Panc1 (cell line): ENCODE results near the gene LGALS4. TPM values are rescaled to one million over a fixed set of nuclear protein-coding genes. Genes with fewer than 3 reads are reported as not detected.

Experiments
- ATAC-seq: fragments of 200-7000 bp; cut with Tn5 transposase; 2 replicates; pipeline ENCODE4 v1.9.1; 2020; ENCODE audit warnings: mild to moderate bottlenecking, moderate library complexity
- BruUV-seq: library from RNA; stranded (reverse); fragments of 400-500 nt; replicated peaks from 2 replicates; lab custom pipeline; 2021; lab: Mats Ljungman, UMichigan
- CTCF ChIA-PET: fragments of 300-600 bp; sonication (Branson Sonifier 250); formaldehyde crosslinking; loops from one replicate; lab custom pipeline; 2022; ENCODE audit warnings: antibody characterized with exemption; lab: Charles Lee
- POLR2A ChIA-PET: fragments of 300-600 bp; sonication (Branson Sonifier 250); formaldehyde crosslinking; loops from one replicate; lab custom pipeline; 2022; ENCODE audit warnings: antibody characterized with exemption; lab: Charles Lee
- DNase-seq: peaks from one replicate; pipeline ENCODE4 v3.0.0-alpha.2; 2010; ENCODE audit warnings: low read depth, low spot score
- H3K27ac ChIP-seq: 2 replicates; pipeline ENCODE4 v1.5.1; 2011; ENCODE audit warnings: mild to moderate bottlenecking, low read length, inconsistent platforms
- H3K27me3 ChIP-seq: fragments of 200-500 bp; sonication (Bioruptor generic); 2 replicates; pipeline ENCODE4 v1.6.0; 2014; ENCODE audit warnings: low read length, inconsistent platforms; ENCODE audit not compliant: control insufficient read depth, insufficient read depth
- H3K36me3 ChIP-seq: fragments of 200-500 bp; sonication (Bioruptor generic); 2 replicates; pipeline ENCODE4 v1.5.1; 2014; ENCODE audit warnings: inconsistent platforms, mild to moderate bottlenecking, low read length, moderate library complexity; ENCODE audit not compliant: control insufficient read depth, insufficient read depth
- H3K4me1 ChIP-seq: 2 replicates; pipeline ENCODE4 v1.5.1; 2011; ENCODE audit warnings: inconsistent platforms, mild to moderate bottlenecking, low read length, moderate library complexity; ENCODE audit not compliant: control insufficient read depth, insufficient read depth
- H3K4me3 ChIP-seq, 2 experiments: 2 replicates each; pipeline ENCODE4 v1.5.1; 2011 to 2012; ENCODE audit warnings: low read depth in 2 of 2, low read length in 2 of 2, mild to moderate bottlenecking in 2 of 2, inconsistent platforms in 1 of 2, moderate library complexity in 1 of 2
- H3K9me3 ChIP-seq: fragments of 200-500 bp; sonication (Bioruptor generic); 2 replicates; pipeline ENCODE4 v1.5.1; 2014; ENCODE audit warnings: low read depth, mild to moderate bottlenecking, inconsistent platforms, low read length, moderate library complexity; ENCODE audit not compliant: control insufficient read depth, insufficient read depth
- CTCF ChIP-seq: fragments of 450-650 bp; IDR thresholded peaks from 2 replicates; pipeline ENCODE4 v1.5.1; 2017; ENCODE audit warnings: mild to moderate bottlenecking
- POLR2AphosphoS5 ChIP-seq: IDR thresholded peaks from 2 replicates; pipeline ENCODE4 v1.6.1; 2012; ENCODE audit warnings: mild to moderate bottlenecking, low read depth, low read length, moderate library complexity
- REST ChIP-seq, 2 experiments: IDR thresholded peaks; 2 replicates each; pipeline ENCODE4 v1.6.1; 2011 to 2012; ENCODE audit warnings: low read depth in 2 of 2, control low read depth in 1 of 2, low read length in 1 of 2, mild to moderate bottlenecking in 1 of 2, moderate library complexity in 1 of 2; ENCODE audit not compliant: insufficient read depth in 1 of 2
- SIN3A ChIP-seq: IDR thresholded peaks from 2 replicates; pipeline ENCODE4 v1.6.1; 2012; ENCODE audit warnings: low read depth, mild to moderate bottlenecking, low read length, moderate library complexity, borderline replicate concordance; ENCODE audit not compliant: insufficient read depth
- TCF7L2 ChIP-seq: IDR thresholded peaks from 2 replicates; pipeline ENCODE4 v1.6.1; 2011; ENCODE audit warnings: mild to moderate bottlenecking, low read depth, low read length, inconsistent platforms
- in situ Hi-C: cut with HindIII; loops from 2 replicates; pipeline ENCODE4 v1.10.0; 2016; ENCODE audit warnings: low sequenced_read_pairs, low pct_unique_long_range_greater_than_20kb
- intact Hi-C: fragments of 100-400 bp; cut with micrococcal nuclease; formaldehyde crosslinking; loops from one replicate; pipeline ENCODE4 v1.10.0; 2022; ENCODE audit not compliant: unreplicated experiment
- total RNA-seq: library from RNA; stranded (reverse); gene quantifications from one replicate; pipeline ENCODE4 v1.2.1, GENCODE V29; 2021; ENCODE audit not compliant: unreplicated experiment

LGALS4 gene
- total RNA-seq, 1 experiment from 2014 or later = 3.9 TPM

GRCh38 chr19:38851622-38852230 is 39.0 kb upstream of the LGALS4 start:
- H3K27ac ChIP-seq = peak overlapping the region; percentile 99
- no peak for TF ChIP-seq POLR2AphosphoS5
- TF ChIP-seq REST (IDR thresholded peaks at IDR 0.05; ENCODE audit: insufficient read depth in 1 of 2, low read depth in 2 of 2, low read length in 1 of 2) = no peak
- no peak for TF ChIP-seq TCF7L2
- no peak for TF ChIP-seq SIN3A
- no peak for TF ChIP-seq CTCF
- ChIA-PET POLR2A (interaction anchor here (0.6 to 1.9 kb wide), 8 partner anchors 9 to 188 kb away, joined by 3 to 8 read pairs (median 4); partner anchors contain the start of genes ECH1, FBXO17, NFKBIB and SIRT2), CTCF (interaction anchor here (0.6 to 1.7 kb wide), 4 partner anchors 36 to 89 kb away, joined by 3 to 7 read pairs (median 3); partner anchors contain the start of genes MRPS12 and SARS2)
- intact Hi-C loops (loop anchor here (5.0 to 10.0 kb wide), 2 partner anchors 46 to 347 kb away; partner anchors contain the start of genes NFKBIB and SIRT2), in situ Hi-C loops (no loop called here)
- no peaks in the 10 kb centered on the region for H3K27me3 ChIP-seq
- peaks cover 38% of the 10 kb centered on the region for H3K4me1 ChIP-seq
- H3K9me3 ChIP-seq = no peaks in the 10 kb centered on the region
- ATAC-seq (peak; percentile 47), DNase-seq (peak; percentile 94)
- H3K36me3 ChIP-seq = peaks cover 16% of the 10 kb centered on the region
- peak overlapping the region; percentile 61 to 82 for H3K4me3 ChIP-seq
- BruUV-seq = no TSS peak

GRCh38 chr19:38850976-38851621 is 38.4 kb upstream of the LGALS4 start:
- DNase-seq = no peak
- Histone ChIP-seq H3K4me3 (peak overlapping the region; percentile 61 to 70), H3K27ac (peak overlapping the region; percentile 99), H3K36me3 (peaks cover 21% of the 10 kb centered on the region), H3K9me3 (no peaks in the 10 kb centered on the region), H3K27me3 (no peaks in the 10 kb centered on the region), H3K4me1 (peaks cover 43% of the 10 kb centered on the region)
- in situ Hi-C loops = no loop called here
- TF ChIP-seq SIN3A = no peak
- TF ChIP-seq TCF7L2 = peak; percentile 80
- ChIA-PET CTCF (interaction anchor here (0.6 to 1.3 kb wide), 5 partner anchors 36 to 333 kb away, joined by 3 to 7 read pairs (median 3); no protein-coding TSS in a partner anchor), POLR2A (interaction anchor here (0.5 to 1.1 kb wide), 10 partner anchors 10 to 555 kb away, joined by 3 to 7 read pairs (median 4); partner anchors contain the start of genes ECH1 and FBXO17)
- BruUV-seq = TSS peak; percentile 83
- ATAC-seq = peak; percentile 2
- intact Hi-C loops = loop anchor here (5.0 to 10.0 kb wide), 2 partner anchors 46 to 346 kb away; partner anchors contain the start of genes NFKBIB and SIRT2
